Adipose tissue (tissue), 3 donors: ENCODE results near the gene PAX6. TPM values are rescaled to one million over a fixed set of nuclear protein-coding genes. Genes with fewer than 3 reads are reported as not detected.

Source experiments
- H3K27ac ChIP-seq: one replicate; pipeline ENCODE4 v1.5.1; 2013; ENCODE audit warnings: low read depth, low read length
- WGBS, 3 donors: extraction: QIAGEN DNeasy Blood & Tissue Kit; methylation state at CpG; one replicate each; pipeline ENCODE4 v1.1.7; 2013; 5-methylcytosine and 5-hydroxymethylcytosine counted together
- polyA plus RNA-seq, 3 donors: library from polyadenylated mRNA; stranded (reverse); fragments of 200-250 nt; gene quantifications; one replicate each; pipeline ENCODE4 v1.2.3, GENCODE V29; 2013
- donor health status: healthy with polysubstance abuse.
- donor health status: Bipolar disorder and iron deficiency.
- donor health status: healthy.

PAX6 gene
- polyA plus RNA-seq, 3 donors, result 0.06 to 4.2 (median 0.34) TPM

DNA sequence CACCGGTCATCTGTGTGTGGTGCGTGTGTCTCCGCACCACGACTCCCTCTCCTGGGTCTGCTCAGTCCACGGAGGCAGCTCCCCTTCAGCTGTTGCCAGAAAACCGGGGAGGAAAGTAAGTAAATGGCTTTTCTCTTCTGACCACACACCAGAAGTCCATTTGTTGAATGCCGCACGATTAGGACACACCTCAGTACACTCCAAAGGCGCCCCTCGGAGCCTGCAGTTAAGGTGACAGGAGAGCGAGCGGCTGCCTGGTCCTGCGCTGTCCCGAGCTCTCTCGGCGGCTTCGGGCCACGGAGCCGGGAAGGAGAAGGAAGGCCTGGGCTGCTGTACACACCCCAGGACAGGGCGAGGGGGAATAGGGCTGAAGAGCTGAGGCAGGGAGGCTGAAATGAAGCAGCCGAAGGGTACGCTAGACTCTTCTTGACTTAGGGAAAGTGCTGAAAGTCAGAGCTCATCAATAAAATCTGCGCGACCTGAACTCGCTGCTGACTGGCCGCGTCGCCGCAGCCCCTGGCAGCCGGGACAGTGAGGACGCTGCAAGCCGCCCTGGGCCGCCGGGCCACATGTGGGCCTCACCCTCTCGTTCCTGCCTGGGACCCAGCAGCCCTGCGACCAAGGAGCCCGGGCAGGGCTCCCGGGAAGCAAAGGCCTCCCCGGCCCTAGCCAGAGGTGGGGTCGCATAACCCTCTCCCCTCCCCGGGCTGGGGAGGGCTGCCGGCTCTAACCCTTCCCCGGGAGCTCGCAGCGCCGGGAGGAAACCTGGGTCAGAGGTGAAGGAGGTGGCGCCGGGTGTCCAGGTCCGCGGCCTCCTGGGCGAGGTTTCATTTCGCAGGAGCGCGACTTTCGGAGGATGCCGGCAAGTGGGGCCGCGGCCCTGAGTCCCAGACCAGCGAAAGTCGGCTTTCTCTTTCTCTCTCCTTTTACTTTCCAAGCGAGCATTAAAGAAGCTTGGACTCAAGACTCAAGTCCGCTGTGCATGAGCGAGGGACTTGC is 1.6 kb upstream of the PAX6 start:
- no peak overlapping the region for H3K27ac ChIP-seq
- 3 to 6% (median 5%) methylated on average over 58 to 63 of the region's 63 CpGs for WGBS, 3 donors

DNA sequence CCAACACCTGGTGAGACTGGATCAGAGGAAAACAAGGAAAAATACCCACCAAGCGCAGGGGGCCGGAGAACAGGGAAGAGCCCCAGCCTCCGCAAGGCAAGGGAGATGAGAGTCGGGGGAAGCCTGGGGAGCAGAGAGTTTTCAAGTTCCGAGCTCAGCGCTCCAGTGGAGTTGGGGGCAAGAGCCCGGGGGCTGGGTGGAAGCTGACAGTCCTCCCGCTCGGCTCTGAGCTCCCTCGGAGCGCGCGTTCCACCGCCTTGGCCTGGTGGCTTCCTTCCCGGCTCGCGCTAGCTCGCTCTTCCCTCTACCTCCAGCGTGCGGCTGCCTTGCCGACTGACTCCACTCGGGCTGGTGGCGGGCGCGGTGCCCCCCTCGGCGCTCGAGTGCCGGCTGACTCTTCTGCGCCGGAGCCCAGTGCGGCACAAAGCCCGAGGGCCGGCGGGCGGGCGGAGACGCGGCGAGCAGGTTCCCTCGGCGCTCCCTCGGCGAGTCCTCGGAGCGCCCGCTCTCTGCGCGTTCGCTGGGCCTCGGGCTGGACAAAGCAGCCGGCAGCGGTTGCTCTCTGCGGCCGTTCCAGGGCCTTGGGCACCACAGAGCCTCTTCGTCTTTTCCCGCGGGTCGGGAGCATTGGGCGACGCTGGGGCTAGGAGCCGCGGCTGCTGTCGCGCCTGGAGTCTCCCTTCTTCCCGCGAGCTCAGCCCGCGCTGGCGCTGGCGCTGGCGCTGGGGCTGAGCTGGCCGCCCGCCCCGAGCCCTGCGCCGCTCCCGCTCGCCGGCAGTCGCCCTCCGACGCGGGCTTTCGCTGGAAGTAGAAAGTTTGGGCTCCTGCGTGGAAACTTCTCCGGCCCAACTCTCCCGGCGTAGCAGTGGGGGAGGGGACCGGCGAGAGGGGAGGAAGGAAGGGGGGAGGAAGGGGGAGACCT is 1.0 kb downstream of the PAX6 start:
- 2 to 4% (median 2%) methylated on average over 78 to 91 of the region's 91 CpGs for WGBS, 3 donors
- H3K27ac ChIP-seq, result no peak overlapping the region

DNA sequence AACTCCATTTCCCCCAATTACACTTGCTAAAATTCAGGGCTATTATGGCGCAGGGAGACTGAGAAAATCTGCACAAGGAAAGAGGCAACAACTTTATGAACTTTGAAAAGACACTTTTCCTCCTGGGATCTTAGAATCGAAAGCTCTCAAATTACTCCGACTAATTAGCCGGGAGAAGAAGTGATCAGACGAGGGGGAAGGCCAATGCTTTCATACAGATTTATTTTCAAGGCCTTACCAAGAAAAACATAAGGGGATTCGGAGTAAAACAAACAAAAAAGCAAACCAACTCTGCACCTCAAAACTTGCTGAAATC is 1.6 kb downstream of the PAX6 start:
- no peak overlapping the region for H3K27ac ChIP-seq
- 23 to 27% (median 27%) methylated on average over 6 of the region's 6 CpGs for whole genome bisulfite sequencing, 3 donors

DNA sequence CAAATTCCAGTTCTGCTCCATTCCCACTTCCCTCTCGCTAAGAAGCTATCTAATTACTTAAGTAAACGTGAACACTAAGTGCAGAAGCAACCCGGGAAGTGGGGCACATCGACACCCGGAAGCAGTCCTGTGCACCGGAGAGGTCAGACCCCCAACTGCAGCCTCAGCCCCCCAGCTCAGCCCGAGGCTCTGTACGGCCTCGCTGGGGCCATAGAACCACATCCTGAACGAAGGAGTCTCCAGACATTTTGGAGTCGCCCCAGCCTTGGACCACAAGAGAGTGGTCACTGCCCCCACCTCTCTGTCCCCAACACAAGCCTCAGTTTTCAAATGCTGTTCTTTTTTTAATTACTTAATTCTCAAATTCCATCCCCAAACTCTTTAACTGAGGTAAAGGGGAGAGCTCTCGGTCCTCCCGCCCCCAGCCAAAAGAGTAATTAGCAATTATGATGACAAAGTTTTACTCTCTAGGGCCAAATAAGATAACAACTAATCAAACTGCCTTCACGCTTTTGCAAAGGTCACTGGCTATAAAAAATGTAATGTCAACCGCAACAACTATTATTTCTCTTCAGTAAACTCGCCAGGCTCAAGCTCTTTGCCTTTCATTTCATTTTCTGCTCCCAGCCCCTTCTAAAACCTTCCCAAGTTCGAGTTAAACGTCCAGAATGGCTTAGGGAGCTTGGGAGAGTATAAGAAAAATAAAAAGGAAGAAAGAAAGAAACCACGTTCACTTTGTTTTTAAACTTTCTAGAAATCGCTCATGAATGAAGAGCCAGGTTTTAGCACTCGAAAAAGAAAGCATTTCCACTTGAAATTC is 2.2 kb downstream of the PAX6 start:
- 8 to 12% (median 10%) methylated on average over 21 of the region's 21 CpGs for WGBS, 3 donors
- H3K27ac ChIP-seq, result no peak overlapping the region

DNA sequence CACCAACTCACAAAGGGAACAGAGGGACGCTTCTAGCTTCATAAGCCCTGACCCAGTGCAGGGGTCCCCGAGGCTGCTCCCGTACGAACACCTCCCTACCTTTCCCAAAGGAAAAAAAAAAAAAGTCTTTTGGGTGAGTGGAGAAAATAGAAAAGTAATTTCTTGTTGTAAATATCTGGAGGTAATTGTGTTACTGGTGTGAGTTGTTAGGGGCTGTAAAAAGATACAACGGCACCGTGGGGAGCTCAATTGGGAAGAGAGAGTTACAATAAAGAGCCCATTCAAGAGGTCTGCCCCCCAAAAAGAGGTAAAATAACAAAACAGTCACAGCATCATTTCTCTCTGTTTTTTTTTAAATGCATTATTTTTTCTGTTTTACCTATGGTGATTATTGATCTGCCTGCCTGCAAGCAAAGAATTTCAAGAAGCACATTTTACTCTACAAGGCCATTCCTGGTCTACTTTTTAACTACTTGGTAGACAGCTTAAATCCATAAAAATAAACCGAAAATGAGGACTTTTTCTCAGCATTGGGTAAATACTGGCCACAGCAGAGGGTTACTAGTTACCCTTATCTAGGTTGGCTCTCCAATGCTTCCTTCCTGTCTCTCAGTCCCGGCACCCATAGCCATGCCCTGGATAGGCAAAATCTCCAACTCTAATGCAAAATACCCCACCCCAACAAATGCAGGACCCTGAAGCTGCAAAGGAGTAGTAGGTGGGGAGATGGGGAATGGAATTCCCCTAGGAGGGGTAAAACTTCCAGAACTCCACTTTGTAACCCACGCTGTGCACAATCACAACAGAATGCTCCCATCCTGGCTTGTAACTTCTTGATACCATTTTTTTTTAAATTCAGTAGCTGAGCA is 3.1 kb downstream of the PAX6 start:
- H3K27ac ChIP-seq, result no peak overlapping the region
- 4 to 9% (median 8%) methylated on average over 9 of the region's 9 CpGs for WGBS, 3 donors

DNA sequence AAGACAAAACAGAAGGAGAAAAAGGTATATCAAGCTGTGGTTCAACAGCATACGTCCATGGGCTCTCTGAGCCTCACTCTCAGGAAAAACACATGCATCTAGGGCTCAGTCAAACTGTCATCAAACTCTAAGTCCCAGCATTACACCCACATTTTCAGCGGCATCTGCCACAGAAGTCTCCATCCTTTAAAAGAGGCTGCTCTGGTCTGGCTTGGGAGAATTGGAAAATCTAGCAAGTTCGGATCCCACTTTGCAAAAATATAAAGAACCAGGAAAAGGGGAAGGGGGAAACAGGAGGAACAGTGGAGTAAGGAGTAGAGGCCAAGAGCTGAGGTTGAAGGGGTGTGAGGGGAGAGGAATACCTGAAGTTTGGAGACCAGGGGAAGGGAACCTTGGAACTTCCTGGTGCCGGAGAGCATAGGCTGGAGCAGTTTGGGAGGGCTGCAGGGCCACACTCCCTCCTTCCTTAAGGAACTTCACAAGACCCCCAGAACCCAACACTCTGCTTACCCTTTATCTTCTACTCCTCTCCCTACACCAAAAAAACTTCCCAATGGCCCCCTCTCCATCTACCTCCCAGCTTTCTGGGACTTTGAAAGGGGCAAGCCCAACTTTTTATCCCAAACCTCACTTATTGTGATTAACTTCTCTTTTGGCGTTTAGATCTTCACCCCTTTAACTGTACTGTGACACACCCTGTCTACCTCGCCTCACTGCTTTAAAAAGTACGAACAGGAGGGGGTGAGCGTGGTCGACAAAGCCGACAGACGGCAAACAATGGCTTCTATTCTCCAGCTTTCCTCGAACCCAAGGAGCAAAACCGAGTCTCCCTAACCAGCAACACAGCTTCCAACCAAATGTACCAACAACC is 4.0 kb downstream of the PAX6 start:
- 10 to 18% (median 17%) methylated on average over 13 of the region's 13 CpGs for WGBS, 3 donors

DNA sequence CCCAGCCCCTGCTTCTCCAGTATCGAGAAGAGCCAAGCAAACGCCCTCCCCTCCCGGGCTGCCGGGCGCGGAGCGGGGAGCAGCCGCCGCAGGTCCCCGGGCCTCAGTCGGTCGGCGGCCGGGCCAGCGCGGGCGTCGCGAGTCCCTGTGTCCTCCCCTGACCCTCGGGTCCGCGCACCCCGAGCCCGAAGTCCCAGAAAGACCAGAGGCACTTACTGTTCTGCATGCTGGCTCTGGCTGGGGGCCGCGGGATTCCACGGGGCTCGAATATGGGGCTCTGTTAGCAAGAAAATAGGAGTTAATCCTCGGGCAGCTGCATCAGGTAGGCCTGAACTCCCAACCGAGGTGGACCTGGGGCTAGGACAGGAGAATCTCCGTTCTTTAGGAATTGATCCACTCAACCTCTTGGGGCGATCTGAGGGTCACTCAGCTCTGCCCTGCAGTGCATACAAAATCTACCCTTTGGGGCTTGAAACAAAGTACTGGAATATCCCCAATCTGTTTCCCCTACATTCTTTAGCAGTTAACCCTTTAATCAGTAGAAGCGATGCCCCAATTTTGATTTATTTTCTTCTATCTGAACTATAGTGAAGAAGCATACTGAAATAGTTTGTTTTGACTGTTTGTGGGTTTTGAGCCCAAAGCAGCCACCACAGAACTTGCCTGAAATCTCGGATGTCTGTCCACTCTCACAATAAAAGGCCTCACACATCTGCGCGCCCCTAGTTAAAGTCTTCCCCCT is 4.8 kb downstream of the PAX6 start:
- no peak overlapping the region for H3K27ac ChIP-seq
- WGBS, 3 donors, result 4 to 7% (median 7%) methylated on average over 35 to 36 of the region's 36 CpGs

More for the DNA sequence above, 4.0 kb downstream of the PAX6 start:
- H3K27ac ChIP-seq, result no peak overlapping the region

DNA sequence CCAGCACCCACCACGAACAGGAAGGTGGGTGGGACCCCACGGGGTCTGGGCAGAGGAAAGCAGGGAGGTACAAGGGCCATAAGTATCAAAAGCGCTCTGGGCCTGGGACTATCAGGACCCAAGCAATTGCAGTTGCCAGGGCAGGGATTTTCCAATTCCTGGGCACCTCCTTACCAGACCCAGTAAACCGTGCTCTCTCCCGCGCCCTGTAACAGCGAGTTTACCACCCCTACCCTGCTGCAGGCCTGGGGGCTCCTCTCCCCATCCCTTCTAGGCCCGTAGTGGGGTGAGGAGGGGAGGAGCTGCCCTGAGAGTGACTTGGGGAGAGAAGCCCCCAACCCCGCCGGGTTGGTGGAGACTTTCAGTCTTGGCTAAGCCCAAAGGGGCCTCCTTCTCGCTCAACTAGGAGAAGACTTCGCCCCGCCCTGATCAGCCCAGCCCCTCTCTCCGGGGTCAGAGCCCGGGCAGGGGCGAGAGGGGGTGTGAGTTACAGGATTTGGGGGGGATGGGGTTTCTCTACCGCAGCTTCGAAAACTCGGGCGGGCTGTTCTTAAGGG is 5.4 kb downstream of the PAX6 start:
- H3K27ac ChIP-seq, result no peak overlapping the region
- WGBS, 3 donors, result 4 to 10% (median 5%) methylated on average over 12 to 20 of the region's 20 CpGs

DNA sequence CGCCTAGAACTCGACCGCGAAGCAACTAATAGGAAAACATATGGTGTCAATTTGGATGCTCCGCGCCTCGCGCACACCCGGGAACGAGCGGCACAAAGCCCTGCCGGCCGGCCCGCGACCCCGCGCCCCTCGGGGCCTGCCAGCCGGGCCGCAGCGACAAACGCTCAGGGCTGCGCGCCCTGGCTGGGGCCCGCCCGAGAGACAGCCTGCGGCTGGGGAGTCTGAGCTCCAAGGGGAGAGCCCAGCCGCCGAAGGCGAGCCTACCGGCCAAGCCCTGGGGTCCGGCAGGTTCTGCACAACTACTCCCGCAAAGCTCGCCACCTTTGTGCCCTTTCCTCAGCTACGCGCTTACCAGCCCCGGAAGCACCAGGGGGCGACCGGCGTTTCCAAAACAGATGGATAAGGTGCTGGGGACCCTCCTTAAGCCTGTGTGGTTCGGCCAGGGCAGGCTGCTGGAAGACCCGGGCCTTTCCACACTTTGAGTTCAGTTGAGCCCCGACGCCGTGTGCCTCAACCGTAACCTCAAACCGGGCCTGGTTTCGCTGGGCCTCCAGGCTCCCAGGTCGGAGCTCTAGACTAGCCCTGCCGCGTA is 6.0 kb downstream of the PAX6 start:
- no peak overlapping the region for H3K27ac ChIP-seq
- 5 to 8% (median 6%) methylated on average over 48 to 51 of the region's 51 CpGs for WGBS, 3 donors

DNA sequence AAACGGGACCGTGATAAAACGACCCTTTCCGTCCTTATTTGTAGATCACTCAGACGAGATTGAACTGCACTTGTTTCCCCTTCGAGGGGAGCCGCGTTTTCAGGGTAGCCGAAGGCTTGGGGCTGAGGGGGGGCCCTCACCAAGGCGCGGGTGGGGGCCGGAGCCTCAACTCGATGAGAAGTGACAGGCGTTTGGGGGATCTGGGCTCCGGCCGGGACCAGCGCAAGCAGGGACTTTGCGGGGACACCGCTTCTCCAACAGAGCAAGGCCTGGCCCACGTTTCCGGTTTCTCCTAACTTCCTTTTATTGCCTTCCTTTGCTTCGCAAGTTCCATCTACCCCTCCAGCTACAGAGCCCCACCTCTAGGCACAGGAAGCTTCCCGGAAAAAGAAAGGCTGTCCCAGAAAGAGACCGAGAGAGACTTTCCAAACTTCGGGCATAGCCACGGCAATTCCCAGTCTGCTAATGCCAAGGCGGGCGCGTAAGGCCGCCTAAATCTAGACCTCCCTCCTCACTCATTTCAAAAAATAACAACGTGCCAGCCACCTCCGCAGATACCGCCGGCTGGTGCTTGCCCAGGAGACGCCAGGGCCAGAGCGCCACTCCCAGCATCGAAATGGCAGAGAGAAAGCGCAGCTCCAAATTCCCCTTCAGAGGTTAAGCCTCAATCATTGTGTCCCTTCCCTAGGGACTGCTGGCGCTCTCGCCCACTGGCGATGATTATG is 6.6 kb downstream of the PAX6 start:
- WGBS, 3 donors, result 5 to 6% (median 6%) methylated on average over 41 of the region's 41 CpGs

DNA sequence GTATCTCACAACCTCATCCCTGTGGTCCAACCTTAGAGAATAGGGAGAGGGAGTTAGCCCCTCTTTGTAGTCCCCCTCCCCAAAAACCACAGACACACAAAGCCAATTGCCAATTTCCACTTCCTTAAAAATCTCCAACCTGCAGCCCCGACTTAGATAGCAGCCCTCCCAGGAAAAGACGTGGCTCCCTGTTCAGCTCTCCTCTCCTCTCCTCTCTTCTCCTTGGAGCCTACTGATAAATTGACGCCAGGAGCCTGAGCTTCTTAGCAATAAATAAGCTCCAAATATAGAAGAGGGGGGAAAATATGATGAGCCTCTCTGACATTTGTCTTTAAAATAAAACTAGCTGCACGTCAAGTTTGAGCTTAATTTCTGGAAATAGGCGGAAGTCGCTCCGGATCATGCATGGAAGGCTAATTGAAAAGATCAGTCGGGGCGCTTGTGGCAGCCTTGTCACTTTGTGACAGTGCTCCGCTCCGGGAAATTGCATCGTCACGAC is 7.3 kb downstream of the PAX6 start:
- H3K27ac ChIP-seq, result no peak overlapping the region
- WGBS, 3 donors, result 8 to 9% (median 9%) methylated on average over 13 of the region's 13 CpGs

More for the DNA sequence above, 6.6 kb downstream of the PAX6 start:
- no peak overlapping the region for H3K27ac ChIP-seq

DNA sequence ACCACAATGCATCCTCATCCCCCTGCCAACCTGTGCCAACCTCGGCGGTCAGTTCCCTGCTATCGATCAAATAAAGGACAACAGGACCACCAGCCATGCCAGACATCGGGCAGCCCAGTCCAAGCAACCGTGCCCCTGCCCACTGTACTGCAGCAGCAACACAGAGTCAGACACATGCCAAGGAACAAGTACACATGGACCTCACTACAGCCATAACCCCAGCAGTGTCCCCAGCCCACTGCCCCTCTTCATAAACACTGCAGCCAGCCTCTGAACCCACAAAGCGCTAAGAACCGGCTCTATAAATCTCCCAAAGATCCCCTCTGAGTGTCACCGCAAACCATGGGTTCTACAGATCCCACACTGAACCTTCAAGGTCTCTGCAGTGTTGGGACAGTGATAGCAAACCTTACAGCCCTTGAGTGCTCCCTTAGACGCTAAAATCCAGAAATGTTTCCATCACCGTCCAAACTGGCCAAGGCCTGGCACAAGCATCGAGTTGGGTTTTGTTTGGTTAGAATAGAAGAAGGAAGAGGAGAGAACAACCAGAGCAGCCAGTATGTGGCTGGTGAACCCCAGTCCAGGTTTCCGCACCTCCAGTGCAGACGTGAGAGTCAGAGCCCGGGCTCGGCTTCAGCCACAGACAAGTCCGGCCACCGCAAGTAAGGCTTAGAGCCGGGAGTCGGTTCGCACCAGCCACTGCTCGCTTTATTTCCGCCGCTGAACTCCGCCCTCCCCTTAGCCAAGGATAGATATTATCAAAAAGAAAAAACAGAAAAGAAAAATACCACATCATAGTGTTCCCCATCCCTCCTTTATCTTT is 7.9 kb downstream of the PAX6 start:
- H3K27ac ChIP-seq, result no peak overlapping the region
- WGBS, 3 donors, result 8% methylated on average over 24 of the region's 24 CpGs

DNA sequence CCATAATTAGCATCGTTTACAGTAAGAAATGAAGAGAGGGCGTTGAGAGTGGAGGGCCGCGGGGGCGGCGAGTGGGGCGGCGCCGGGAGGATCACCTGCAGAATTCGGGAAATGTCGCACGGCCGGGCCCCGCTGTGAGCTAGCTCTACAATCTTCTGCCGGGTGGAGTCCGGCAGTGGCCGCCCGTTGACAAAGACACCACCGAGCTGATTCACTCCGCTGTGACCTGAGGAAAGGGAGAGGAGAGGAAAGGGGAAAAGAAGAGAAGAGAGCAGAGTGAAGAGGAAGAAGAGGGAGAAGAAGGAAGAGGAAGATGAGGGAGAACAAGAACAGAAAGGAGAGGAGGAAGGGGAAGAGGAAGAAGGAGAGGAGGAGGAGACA is 8.5 kb downstream of the PAX6 start:
- WGBS, 3 donors, result 4 to 10% (median 6%) methylated on average over 20 of the region's 20 CpGs
- no peak overlapping the region for H3K27ac ChIP-seq

DNA sequence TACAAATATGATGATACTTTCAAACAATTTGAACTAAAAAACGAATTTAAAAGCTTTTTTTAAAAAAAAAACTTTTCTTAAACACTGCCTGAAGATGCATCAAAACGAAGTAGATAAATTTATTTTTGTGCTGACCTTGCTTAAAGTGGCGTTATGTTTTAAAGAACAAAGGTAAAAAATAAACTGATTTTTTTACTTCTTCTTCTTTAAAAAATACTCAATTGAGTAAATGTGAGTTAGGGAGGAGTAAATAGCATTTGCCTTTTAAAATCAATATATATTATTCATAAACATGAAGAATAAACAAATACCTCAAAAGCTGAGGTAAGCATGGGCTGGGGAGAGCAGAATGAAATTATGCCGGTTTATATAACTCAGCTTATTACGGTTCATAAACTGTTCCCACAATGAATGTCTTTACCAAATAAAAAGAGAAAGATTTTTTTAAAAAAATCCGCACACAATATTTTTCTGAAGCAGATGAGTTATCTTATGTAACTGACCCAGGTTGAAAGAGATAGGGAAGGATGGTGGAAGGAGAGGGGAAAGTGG is 9.0 kb downstream of the PAX6 start:
- 10 to 17% (median 16%) methylated on average over 6 of the region's 6 CpGs for WGBS, 3 donors
- no peak overlapping the region for H3K27ac ChIP-seq
